ENCODE data around the gene MAG.

Gene MAG

DNA sequence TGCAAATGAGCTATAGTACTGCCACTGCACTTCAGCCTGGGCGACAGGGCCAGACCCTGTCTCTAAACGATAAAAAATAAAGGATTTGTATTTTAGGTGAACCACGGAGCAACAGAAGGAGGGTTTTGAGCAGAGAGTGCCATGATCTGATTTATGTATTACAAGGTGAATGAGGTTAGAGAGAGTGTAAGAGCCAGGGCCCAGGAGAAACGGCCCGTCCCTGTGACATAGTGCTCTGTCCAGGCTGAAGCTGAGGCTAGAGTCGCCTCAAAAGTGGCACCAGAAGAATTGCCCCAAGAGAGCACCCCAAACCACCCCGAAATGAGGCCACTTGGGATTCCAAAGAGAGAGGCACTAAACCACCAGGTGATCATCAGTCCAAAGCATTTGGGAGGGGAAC, 16.9 kb downstream of the MAG start:
- no peak overlapping the region for H3K4me3 ChIP-seq (ENCODE audit: low read depth, low read length, poor library complexity, severe bottlenecking)
- no peak overlapping the region for H3K27ac ChIP-seq (ENCODE audit: low read depth, low read length, poor library complexity, severe bottlenecking)
- TF ChIP-seq, protein P1, sequence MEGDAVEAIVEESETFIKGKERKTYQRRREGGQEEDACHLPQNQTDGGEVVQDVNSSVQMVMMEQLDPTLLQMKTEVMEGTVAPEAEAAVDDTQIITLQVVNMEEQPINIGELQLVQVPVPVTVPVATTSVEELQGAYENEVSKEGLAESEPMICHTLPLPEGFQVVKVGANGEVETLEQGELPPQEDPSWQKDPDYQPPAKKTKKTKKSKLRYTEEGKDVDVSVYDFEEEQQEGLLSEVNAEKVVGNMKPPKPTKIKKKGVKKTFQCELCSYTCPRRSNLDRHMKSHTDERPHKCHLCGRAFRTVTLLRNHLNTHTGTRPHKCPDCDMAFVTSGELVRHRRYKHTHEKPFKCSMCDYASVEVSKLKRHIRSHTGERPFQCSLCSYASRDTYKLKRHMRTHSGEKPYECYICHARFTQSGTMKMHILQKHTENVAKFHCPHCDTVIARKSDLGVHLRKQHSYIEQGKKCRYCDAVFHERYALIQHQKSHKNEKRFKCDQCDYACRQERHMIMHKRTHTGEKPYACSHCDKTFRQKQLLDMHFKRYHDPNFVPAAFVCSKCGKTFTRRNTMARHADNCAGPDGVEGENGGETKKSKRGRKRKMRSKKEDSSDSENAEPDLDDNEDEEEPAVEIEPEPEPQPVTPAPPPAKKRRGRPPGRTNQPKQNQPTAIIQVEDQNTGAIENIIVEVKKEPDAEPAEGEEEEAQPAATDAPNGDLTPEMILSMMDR (IDR thresholded peaks at IDR 0.05; ENCODE audit: low read length), result no peak
- no peak for TF ChIP-seq EZH2 (IDR thresholded peaks at IDR 0.05; ENCODE audit: borderline replicate concordance, low read length)
- H3K4me1 ChIP-seq (ENCODE audit: insufficient read depth, low read length, severe bottlenecking), result peaks cover 14% of the 10 kb centered on the region
- H2AFZ ChIP-seq (ENCODE audit: low read length), result no peak overlapping the region
- no peaks in the 10 kb centered on the region for H3K27me3 ChIP-seq (ENCODE audit: insufficient read depth, low read length)
- H3F3A ChIP-seq (ENCODE audit: insufficient read depth, low read length), result no peaks in the 10 kb centered on the region
- H3K36me3 ChIP-seq (ENCODE audit: insufficient read depth, low read length), result no peaks in the 10 kb centered on the region
- no peak overlapping the region for H3K9ac ChIP-seq (ENCODE audit: low read length)
- H3K9me3 ChIP-seq (ENCODE audit: low read length), result no peaks in the 10 kb centered on the region
- no peak overlapping the region for H3K4me2 ChIP-seq (ENCODE audit: low read length)
- no peaks in the 10 kb centered on the region for H4K20me1 ChIP-seq (ENCODE audit: insufficient read depth, low read length)
- no peaks in the 10 kb centered on the region for H3K79me2 ChIP-seq (ENCODE audit: insufficient read depth, low read length)
- no peaks in the 10 kb centered on the region for H3K9me2 ChIP-seq (ENCODE audit: low read depth, low read length)

DNA sequence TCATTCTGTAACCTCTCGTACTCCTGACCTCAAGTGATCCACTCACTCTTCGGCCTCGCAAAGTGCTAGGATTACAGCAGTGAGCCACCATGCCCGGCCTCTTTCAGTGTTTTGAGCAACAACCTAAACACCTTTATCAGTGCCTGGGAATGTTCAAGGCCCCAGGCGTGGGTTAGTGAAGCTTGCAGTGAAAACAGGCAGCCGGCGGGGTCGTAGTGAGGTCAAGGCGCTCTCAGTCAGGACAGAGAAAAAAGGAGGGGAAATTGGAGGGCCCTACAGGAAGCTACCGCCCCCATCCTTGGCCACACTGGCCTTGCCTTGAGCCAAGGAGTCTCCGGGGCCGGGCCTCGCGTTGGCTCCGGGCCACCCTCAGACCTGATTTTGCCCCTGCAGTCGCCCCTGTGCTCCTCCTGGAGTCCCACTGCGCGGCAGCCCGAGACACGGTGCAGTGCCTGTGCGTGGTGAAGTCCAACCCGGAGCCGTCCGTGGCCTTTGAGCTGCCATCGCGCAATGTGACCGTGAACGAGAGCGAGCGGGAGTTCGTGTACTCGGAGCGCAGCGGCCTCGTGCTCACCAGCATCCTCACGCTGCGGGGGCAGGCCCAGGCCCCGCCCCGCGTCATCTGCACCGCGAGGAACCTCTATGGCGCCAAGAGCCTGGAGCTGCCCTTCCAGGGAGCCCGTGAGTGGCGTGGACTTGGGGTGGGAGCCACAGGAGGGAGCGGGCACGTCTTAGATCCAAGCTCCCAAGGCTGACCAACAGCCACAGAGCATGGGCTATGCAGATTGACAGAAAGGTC, 17.7 kb downstream of the MAG start:
- Histone ChIP-seq H3K9me3 (ENCODE audit: low read length) (no peaks in the 10 kb centered on the region), H3K9ac (ENCODE audit: low read length) (no peak overlapping the region), H3K79me2 (ENCODE audit: insufficient read depth, low read length) (no peaks in the 10 kb centered on the region), H2AFZ (ENCODE audit: low read length) (no peak overlapping the region), H3K36me3 (ENCODE audit: insufficient read depth, low read length) (no peaks in the 10 kb centered on the region), H3K9me2 (ENCODE audit: low read depth, low read length) (no peaks in the 10 kb centered on the region), H3K4me1 (ENCODE audit: insufficient read depth, low read length, severe bottlenecking) (peaks cover 14% of the 10 kb centered on the region), H3K27me3 (ENCODE audit: insufficient read depth, low read length) (no peaks in the 10 kb centered on the region), H4K20me1 (ENCODE audit: insufficient read depth, low read length) (no peaks in the 10 kb centered on the region), H3K4me2 (ENCODE audit: low read length) (no peak overlapping the region), H3F3A (ENCODE audit: insufficient read depth, low read length) (no peaks in the 10 kb centered on the region), H3K4me3 (ENCODE audit: low read depth, low read length, poor library complexity, severe bottlenecking) (no peak overlapping the region), H3K27ac (ENCODE audit: low read depth, low read length, poor library complexity, severe bottlenecking) (no peak overlapping the region)
- TF ChIP-seq, protein P1 (IDR thresholded peaks at IDR 0.05; ENCODE audit: low read length), result no peak
- no peak for TF ChIP-seq EZH2 (IDR thresholded peaks at IDR 0.05; ENCODE audit: borderline replicate concordance, low read length)

DNA sequence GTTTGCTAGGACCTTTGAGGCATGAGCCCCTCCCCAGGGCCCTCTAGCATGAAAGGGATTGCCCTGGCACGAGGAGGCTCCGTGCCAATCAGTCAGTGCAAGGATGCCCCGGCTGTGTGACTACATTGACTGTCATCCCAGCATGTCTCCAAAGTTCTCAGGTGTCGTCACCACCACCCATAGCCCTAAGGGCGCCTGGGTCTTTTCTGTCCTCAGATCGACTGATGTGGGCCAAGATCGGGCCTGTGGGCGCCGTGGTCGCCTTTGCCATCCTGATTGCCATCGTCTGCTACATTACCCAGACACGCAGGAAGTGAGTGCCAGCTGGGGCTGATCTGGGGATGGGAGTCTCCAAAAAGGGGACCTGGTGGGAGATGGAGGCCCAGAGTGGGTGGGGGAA, 18.4 kb downstream of the MAG start:
- Histone ChIP-seq H3K9ac (ENCODE audit: low read length) (no peak overlapping the region), H3K9me2 (ENCODE audit: low read depth, low read length) (no peaks in the 10 kb centered on the region), H3K79me2 (ENCODE audit: insufficient read depth, low read length) (no peaks in the 10 kb centered on the region), H3K36me3 (ENCODE audit: insufficient read depth, low read length) (no peaks in the 10 kb centered on the region), H3K4me2 (ENCODE audit: low read length) (no peak overlapping the region), H3K27me3 (ENCODE audit: insufficient read depth, low read length) (0 out of 2 replicates have a peak, but pooled peaks cover 3% of the 10 kb centered on the region), H3K9me3 (ENCODE audit: low read length) (no peaks in the 10 kb centered on the region), H3K4me3 (ENCODE audit: low read depth, low read length, poor library complexity, severe bottlenecking) (no peak overlapping the region), H3K27ac (ENCODE audit: low read depth, low read length, poor library complexity, severe bottlenecking) (no peak overlapping the region), H2AFZ (ENCODE audit: low read length) (no peak overlapping the region), H3K4me1 (ENCODE audit: insufficient read depth, low read length, severe bottlenecking) (peaks cover 14% of the 10 kb centered on the region), H4K20me1 (ENCODE audit: insufficient read depth, low read length) (no peaks in the 10 kb centered on the region), H3F3A (ENCODE audit: insufficient read depth, low read length) (no peaks in the 10 kb centered on the region)
- TF ChIP-seq, protein P1 (IDR thresholded peaks at IDR 0.05; ENCODE audit: low read length), result no peak

Measured in OCI-LY1 (cell line).